HepG2 (cell line): ENCODE results near the gene NAALADL1. TPM values are rescaled to one million over a fixed set of nuclear protein-coding genes. Genes with fewer than 3 reads are reported as not detected.

Experiments used
- CENPX ChIP-seq: sonication (generic); formaldehyde crosslinking; IDR thresholded peaks from 2 replicates; pipeline ENCODE4 v1.9.0; 2021; ENCODE audit warnings: mild to moderate bottlenecking, missing genetic modification reagents, moderate library complexity
- HIVEP1 ChIP-seq: sonication (generic); formaldehyde crosslinking; IDR thresholded peaks from 2 replicates; pipeline ENCODE4 v1.4.0; 2020; ENCODE audit warnings: mild to moderate bottlenecking, missing genetic modification reagents
- HMG20A ChIP-seq: IDR thresholded peaks from 2 replicates; pipeline ENCODE4 v1.6.1; 2016; ENCODE audit warnings: borderline replicate concordance
- NCOR1 ChIP-seq: fragments of 200-600 bp; sonication (generic); IDR thresholded peaks from 2 replicates; pipeline ENCODE4 v1.7.0; 2017; ENCODE audit warnings: antibody characterized with exemption, low read length, borderline replicate concordance
- PRPF4 ChIP-seq: fragments of 200-400 bp; formaldehyde crosslinking; IDR thresholded peaks from 2 replicates; pipeline ENCODE4 v1.6.1; 2016; ENCODE audit warnings: low read length, low read depth; ENCODE audit not compliant: poor library complexity, severe bottlenecking
- RFX5 ChIP-seq: IDR thresholded peaks from 2 replicates; pipeline ENCODE4 v1.6.1; 2011; ENCODE audit warnings: low read depth, low read length, improper control_type of control experiment
- SMARCC2 ChIP-seq: fragments of 450-650 bp; IDR thresholded peaks from 2 replicates; pipeline ENCODE4 v1.6.1; 2017; ENCODE audit warnings: antibody characterized with exemption, mild to moderate bottlenecking
- TAF15 ChIP-seq: fragments of 200-400 bp; formaldehyde crosslinking; IDR thresholded peaks from one replicate; pipeline ENCODE4 v1.6.1; 2018; ENCODE audit warnings: mild to moderate bottlenecking, low read depth, low read length; ENCODE audit not compliant: poor library complexity, severe bottlenecking
- THAP11 ChIP-seq: IDR thresholded peaks from 2 replicates; pipeline ENCODE4 v1.6.1; 2016; ENCODE audit warnings: missing biosample characterization, missing genetic modification reagents
- TSC22D2 ChIP-seq: sonication (generic); formaldehyde crosslinking; IDR thresholded peaks from 2 replicates; pipeline ENCODE4 v1.5.1; 2020; ENCODE audit warnings: missing genetic modification reagents, mild to moderate bottlenecking, borderline replicate concordance
- ZNF205 ChIP-seq: IDR thresholded peaks from 2 replicates; pipeline ENCODE4 v1.6.1; 2018; ENCODE audit warnings: missing biosample characterization, missing genetic modification reagents
- ZNF251 ChIP-seq: sonication (generic); formaldehyde crosslinking; IDR thresholded peaks from 2 replicates; pipeline ENCODE4 v1.9.0; 2021; ENCODE audit warnings: mild to moderate bottlenecking, missing genetic modification reagents
- ZNF556 ChIP-seq: sonication (generic); formaldehyde crosslinking; IDR thresholded peaks from 2 replicates; pipeline ENCODE4 v1.4.0; 2020; ENCODE audit warnings: mild to moderate bottlenecking, missing genetic modification reagents, borderline replicate concordance
- ZNF569 ChIP-seq: sonication (generic); formaldehyde crosslinking; IDR thresholded peaks from 2 replicates; pipeline ENCODE4 v1.5.0; 2020; ENCODE audit warnings: mild to moderate bottlenecking, missing genetic modification reagents, moderate library complexity, borderline replicate concordance
- ZNF816 ChIP-seq: sonication (generic); formaldehyde crosslinking; IDR thresholded peaks from 2 replicates; pipeline ENCODE4 v1.8.0; 2022; ENCODE audit warnings: missing genetic modification reagents, mild to moderate bottlenecking, borderline replicate concordance
- ZNF850 ChIP-seq: sonication (generic); formaldehyde crosslinking; conservative IDR thresholded peaks from 2 replicates; pipeline ENCODE4 v1.9.0; 2021; ENCODE audit warnings: mild to moderate bottlenecking, missing genetic modification reagents
- ZSCAN22 ChIP-seq: sonication (generic); formaldehyde crosslinking; IDR thresholded peaks from 2 replicates; pipeline ENCODE4 v1.4.0; 2020; ENCODE audit warnings: mild to moderate bottlenecking, missing genetic modification reagents
- polyA plus RNA-seq, 8 experiments: library from polyadenylated mRNA; depleted of rRNA in 3 of 8; stranded (reverse) in 7 of 8; unstranded in 1 of 8; fragments of >200 nt; fragmentation: Illumina TruSeq in 4 of 8; extraction: Trizol in 4 of 8; gene quantifications; 2 replicates each; pipeline versions ENCODE4 v1.2.1 to v1.2.3, GENCODE V29; 2011 to 2016; ENCODE audit warnings: low read depth in 4 of 8, missing spikeins in 1 of 8, mixed read lengths in 1 of 8; ENCODE audit not compliant: insufficient read depth in 1 of 8
- total RNA-seq, 5 experiments: library from RNA; depleted of rRNA; stranded (reverse); fragments of >200 nt; fragmentation: Illumina TruSeq; extraction: Trizol; gene quantifications; 2 replicates each; pipeline ENCODE4 v1.2.3, GENCODE V29; 2016; ENCODE audit warnings: low read depth in 1 of 5
- TF ChIP-seq, protein P1 (sequence below): sonication (generic); formaldehyde crosslinking; IDR thresholded peaks from 2 replicates; pipeline ENCODE4 v1.5.0; 2020; ENCODE audit warnings: missing genetic modification reagents
- TF ChIP-seq, protein P2 (sequence below): sonication (generic); formaldehyde crosslinking; IDR thresholded peaks from 2 replicates; pipeline ENCODE4 v1.8.0; 2022; ENCODE audit warnings: mild to moderate bottlenecking, missing genetic modification reagents, moderate library complexity
- TF ChIP-seq, protein P3 (sequence below): sonication (generic); formaldehyde crosslinking; IDR thresholded peaks from 2 replicates; pipeline ENCODE4 v1.4.0; 2020; ENCODE audit warnings: missing genetic modification reagents, borderline replicate concordance

Gene NAALADL1
- total and polyA plus RNA-seq, 2 of the 13 experiments (the other 11 are each of a cell fraction or from before 2014, with no cell fraction given) = 9.3 to 33.9 TPM

DNA sequence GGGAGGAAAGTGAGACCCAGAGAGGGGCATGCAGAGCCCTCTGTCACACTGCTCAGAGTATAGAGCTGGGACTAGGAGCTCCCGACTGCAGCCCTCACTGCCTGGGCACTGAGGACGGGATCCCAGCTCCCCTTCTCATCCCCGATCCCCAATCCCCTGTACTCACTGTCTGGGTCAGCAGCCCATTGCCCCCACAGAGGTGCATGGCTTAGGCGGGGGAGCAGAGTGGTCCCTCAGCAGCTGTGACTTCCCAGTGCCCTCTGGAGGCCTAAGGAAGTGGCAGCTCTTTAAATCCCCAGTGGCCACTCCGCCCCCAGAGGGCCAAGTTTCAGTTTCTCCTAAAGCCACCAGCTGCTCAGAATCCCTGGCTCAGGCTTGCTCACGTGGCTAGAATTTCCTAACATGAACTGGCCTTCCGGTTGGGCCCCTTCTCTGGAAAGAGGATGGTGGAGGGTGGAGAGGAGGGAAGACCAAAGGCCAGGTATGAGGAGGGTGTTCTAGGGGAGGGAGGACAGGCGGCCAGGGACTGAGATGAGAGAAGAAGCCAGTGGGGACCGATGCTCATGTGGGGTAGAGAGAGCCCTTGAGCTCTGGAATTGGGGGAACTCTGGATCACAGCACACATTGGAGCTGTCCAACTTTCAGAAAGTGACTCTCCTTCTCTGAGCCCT, 61.5 kb downstream of the NAALADL1 start, which contains the start of gene BATF2 (continued):
- TF ChIP-seq ZNF556 (CRISPR knock-in tag) (peak; percentile 71; the same call in 1 of the 2 replicates), ZSCAN22 (CRISPR knock-in tag) (no peak), ZNF569 (CRISPR knock-in tag) (no peak), CENPX (CRISPR knock-in tag) (no peak), ZNF205 (CRISPR knock-in tag) (0 out of 2 replicates have a peak, but pooled peaks have one; percentile 38), RFX5 (no peak), NCOR1 (no peak), ZNF251 (CRISPR knock-in tag) (no peak), HMG20A (CRISPR knock-in tag) (peak; percentile 58; the same call in 1 of the 2 replicates), ZNF816 (CRISPR knock-in tag) (no peak), SMARCC2 (no peak), HIVEP1 (CRISPR knock-in tag) (peak; percentile 88), THAP11 (peak; percentile 87), ZNF850 (no peak), PRPF4 (no peak), TSC22D2 (peak; percentile 51; the same call in 1 of the 2 replicates), TAF15 (no peak)
- TF ChIP-seq, protein P1, sequence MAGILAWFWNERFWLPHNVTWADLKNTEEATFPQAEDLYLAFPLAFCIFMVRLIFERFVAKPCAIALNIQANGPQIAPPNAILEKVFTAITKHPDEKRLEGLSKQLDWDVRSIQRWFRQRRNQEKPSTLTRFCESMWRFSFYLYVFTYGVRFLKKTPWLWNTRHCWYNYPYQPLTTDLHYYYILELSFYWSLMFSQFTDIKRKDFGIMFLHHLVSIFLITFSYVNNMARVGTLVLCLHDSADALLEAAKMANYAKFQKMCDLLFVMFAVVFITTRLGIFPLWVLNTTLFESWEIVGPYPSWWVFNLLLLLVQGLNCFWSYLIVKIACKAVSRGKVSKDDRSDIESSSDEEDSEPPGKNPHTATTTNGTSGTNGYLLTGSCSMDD = no peak
- TF ChIP-seq, protein P2, sequence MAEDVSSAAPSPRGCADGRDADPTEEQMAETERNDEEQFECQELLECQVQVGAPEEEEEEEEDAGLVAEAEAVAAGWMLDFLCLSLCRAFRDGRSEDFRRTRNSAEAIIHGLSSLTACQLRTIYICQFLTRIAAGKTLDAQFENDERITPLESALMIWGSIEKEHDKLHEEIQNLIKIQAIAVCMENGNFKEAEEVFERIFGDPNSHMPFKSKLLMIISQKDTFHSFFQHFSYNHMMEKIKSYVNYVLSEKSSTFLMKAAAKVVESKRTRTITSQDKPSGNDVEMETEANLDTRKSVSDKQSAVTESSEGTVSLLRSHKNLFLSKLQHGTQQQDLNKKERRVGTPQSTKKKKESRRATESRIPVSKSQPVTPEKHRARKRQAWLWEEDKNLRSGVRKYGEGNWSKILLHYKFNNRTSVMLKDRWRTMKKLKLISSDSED (CRISPR knock-in tag) = no peak
- TF ChIP-seq, protein P3, sequence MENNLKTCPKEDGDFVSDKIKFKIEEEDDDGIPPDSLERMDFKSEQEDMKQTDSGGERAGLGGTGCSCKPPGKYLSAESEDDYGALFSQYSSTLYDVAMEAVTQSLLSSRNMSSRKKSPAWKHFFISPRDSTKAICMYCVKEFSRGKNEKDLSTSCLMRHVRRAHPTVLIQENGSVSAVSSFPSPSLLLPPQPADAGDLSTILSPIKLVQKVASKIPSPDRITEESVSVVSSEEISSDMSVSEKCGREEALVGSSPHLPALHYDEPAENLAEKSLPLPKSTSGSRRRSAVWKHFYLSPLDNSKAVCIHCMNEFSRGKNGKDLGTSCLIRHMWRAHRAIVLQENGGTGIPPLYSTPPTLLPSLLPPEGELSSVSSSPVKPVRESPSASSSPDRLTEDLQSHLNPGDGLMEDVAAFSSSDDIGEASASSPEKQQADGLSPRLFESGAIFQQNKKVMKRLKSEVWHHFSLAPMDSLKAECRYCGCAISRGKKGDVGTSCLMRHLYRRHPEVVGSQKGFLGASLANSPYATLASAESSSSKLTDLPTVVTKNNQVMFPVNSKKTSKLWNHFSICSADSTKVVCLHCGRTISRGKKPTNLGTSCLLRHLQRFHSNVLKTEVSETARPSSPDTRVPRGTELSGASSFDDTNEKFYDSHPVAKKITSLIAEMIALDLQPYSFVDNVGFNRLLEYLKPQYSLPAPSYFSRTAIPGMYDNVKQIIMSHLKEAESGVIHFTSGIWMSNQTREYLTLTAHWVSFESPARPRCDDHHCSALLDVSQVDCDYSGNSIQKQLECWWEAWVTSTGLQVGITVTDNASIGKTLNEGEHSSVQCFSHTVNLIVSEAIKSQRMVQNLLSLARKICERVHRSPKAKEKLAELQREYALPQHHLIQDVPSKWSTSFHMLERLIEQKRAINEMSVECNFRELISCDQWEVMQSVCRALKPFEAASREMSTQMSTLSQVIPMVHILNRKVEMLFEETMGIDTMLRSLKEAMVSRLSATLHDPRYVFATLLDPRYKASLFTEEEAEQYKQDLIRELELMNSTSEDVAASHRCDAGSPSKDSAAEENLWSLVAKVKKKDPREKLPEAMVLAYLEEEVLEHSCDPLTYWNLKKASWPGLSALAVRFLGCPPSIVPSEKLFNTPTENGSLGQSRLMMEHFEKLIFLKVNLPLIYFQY = peak; percentile 74; the same call in 1 of the 2 replicates
